EL (cell line): Measurements from ENCODE around the gene FSTL4.
"Not testable (repeated sequence)": the region's sequence is repeated elsewhere in the genome, so short reads cannot be mapped to it uniquely, and the experiment has no call there.

ENCODE experiments used
- DNase-seq: peaks from one replicate; pipeline ENCODE4 v3.0.0-alpha.2; 2016

The FSTL4 gene

DNA sequence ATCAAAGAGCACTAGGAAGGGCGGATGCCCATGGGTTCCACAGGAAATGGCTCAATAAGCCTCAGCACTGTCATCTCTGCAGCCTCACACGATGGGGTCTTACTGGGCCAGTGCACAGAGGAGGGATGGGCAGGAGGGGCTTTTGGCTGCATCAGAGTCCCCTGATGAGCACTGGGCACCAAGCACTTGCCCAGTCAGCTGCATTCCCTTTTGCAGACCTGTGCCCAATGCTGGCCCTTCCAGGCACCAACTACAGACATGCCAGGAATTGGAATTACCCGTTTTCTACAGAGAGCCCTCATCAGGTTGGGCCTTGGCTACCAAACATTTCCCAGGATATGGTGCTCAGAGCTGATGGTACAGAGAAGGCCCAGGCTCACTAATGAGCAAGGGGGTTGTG, 378.1 kb downstream of the FSTL4 start:
- no peak for DNase-seq

DNA sequence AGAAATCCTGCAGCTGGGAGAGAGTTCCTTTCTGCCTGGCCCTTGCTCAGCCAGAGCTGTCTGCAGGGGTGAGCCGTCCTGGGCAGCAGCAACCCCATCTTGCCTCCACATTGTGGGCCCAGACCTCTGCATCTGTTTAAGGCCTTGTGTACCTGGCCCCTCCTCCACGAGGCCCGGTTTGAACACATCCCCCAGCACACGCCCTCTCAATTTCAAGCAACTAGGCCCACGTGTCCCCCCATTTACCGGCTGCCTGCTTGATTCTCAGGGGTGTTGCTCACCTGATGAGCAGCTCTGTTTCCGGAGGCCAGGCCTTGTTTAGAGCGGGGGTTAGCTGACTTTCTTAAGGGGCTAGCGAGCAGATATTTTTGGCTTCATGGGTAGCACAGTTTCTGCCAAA, 378.7 kb downstream of the FSTL4 start:
- DNase-seq = no peak

DNA sequence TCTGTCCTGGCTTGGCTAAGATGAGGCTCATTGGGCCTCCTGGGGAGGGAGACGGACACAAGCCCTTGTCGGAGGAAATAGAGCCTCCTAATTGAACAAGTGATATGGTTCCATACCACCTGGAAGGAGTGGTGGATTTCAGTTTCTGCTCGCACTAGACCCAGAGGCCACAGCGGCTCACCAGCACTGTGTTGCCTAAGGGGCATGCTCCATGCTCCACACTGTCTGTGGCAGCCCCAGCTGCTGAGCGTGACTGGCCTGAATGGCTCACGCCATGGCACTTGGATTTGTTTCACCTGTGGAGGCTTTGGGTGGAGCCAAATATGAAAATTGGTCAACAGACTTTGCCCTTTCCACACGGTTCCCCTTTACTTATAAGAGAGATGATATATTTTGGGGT, 379.4 kb downstream of the FSTL4 start:
- no peak for DNase-seq

DNA sequence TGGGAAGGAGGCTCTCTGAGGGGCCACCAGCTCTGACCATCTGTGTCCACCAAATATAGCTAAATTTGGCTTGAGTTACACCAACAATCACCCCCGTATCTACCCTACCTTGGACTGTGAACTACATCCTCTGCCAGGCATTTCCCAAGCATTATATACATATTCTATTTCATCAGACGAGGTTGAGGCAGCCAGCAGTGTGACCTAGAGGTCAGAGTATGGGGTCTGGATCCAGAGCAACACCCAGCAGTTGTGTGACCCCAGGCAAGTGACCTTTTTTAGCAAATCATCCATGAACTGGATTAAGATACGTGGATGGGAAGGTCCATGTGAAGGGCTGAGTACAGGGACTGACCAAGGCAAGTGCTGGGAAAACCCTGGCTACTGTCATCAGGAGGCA, 379.9 kb downstream of the FSTL4 start:
- no peak for DNase-seq

DNA sequence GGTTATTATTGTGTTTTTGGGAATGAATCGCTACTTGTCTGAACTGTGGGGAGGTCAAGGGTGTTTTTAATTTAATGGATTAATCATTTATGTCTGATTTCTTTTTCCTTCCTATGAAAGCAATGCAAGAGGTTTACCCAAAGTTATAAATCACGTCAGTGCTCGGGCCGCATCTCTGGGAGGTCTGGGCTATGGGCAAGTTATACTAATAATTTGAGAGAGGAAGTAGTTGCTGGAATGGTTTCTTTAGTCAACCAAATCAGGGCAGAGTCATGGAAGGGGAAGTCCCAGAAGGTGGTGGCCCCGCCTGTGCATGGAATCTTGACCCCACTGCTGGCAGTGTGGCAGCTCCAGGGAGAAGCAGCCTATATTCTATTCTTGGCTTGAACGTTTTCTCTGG, 380.3 kb downstream of the FSTL4 start:
- no peak for DNase-seq

DNA sequence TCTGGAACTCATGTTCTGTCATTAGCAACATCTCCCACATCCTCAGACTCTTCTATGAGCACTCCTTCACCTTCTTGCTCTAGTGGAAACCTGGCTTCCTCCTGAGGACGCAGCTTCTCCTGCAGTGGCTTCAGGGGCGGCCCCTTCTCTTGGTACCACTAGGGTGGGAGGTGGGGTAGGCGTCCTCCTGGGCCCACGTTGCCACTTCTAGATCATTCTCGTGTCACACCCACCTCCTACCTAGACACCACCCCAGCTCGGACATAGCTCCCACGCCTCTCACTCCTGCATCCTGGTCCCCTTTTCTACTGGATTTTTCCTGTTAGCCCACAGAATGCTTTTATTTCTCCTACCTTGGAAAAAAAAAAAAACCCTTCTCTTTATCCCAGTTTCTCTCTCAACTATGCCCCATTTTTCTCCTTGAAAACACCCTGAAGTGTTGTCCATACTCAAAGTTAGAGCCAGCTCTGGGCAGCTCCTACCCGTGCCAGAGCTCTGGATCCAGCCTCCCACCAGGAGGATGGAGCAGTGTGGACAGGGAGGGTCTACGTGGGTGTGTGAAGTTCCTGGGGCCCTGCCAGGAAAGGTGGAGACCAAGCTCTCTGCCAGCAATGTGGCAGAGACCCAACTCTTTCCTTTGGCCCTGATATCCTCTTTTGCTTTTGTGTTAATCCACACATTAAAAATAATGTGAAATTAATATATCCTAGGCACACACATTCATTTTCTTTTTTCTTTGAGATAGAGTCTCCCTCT, 381.3 kb downstream of the FSTL4 start:
- no peak for DNase-seq

DNA sequence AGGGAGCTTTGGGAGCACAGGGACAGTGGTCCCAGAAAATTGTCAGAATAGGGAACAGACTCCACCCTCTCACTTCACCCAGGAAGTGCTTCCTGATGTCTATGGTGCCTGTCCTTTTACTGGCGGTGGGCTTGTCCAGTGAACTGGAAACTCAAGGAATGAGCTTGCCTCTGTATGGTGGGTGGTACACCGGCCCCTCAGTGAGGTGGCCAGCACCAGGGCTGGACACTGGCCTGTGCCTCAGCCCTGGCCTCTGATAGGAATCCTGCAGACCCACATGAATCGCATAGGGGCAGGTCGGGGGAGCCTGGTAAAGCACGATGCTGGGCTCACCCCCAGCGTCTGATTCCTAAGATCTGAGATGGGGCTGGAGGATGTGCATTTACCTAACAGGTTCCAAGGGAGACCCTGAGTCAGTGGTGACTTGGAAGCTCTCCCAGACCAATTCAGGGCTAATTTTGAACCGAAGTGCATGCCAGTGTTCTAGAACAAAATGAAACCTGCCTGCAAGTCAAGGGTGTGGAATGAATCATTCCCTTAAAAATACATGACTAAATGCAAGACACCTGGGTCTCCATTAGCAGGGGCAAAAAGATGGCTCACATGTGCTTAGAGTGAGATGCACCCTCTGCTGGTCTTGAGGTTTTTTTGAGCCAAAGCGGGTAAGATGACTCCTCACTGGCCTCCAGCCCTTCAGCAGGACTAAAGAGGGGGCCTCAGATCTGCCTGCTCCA, 382.2 kb downstream of the FSTL4 start:
- no peak for DNase-seq

DNA sequence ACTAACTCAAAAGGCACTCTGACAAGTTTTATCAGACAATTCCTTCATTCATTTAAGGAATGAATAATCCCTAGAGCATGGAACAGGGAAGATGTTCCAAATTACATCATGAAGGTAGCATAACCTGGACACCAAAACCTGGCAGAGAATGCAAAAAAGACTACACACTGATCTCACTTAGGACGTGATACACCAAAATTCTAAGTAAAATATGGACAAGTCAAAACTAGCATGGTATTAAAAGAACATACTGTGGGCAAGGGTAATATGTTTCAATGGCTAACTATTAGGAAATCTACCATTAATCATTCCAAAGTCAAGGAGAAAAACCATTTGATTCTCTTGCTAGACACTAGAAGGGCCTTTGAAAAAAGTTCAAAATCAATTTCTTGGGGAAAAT, 384.0 kb downstream of the FSTL4 start:
- DNase-seq = no peak

DNA sequence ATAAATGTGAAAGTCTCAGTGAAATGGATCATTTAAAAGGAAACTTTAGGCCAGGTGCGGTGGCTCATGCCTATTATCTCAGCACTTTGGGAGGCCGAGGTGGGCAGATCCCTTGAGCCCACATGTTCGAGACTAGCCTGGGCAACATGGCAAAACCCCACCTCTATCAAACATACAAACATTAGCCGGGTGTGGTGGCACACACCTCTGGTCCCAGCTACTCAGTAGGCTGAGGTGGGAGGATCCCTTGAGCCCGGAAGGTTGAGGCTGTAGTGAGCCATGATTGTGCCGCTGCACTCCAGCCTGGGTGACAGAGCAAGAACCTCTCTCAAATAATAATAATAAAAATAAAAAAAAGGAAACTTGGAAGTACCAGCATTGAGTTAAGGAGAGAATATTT, 384.4 kb downstream of the FSTL4 start:
- DNase-seq = no peak

DNA sequence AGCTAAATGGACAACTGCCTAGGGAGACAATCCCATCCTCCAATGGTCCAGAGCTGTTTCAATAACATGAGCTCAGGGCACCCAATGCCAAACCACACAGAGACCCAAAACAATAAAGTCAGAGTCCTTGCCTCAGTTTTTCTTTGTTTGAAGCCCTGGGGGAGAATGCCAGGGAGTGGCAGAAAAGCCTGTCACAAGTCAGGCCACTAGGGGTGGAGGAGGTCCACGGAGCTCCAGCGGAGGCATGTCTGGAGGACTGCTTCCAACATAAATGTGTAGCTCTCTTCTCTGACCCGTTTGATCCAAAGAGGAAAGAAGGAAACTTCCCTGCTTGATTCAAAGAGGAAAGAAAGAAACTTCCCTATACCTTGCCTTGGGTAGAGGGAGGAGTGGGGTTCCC, 385.3 kb downstream of the FSTL4 start:
- no peak for DNase-seq

DNA sequence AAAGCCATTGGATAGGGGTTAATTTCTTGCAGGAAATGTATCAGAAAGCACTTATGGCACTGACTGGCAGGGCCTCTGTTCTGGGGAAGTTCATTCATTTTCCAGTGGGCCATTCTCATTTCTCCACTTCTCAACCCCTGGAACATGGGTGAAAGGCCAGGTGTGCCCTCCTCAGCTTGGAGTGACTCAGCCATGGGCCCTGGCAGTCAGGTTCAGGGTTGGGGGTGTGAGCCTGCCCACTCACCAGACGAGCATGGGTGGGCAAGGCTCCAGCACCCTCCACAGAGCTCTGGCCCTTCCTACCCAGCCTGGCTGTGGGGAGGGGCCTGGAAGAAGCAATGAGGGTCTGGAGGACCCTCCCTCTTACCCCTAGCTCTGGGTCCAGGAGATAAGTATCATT, 386.2 kb downstream of the FSTL4 start:
- no peak for DNase-seq

DNA sequence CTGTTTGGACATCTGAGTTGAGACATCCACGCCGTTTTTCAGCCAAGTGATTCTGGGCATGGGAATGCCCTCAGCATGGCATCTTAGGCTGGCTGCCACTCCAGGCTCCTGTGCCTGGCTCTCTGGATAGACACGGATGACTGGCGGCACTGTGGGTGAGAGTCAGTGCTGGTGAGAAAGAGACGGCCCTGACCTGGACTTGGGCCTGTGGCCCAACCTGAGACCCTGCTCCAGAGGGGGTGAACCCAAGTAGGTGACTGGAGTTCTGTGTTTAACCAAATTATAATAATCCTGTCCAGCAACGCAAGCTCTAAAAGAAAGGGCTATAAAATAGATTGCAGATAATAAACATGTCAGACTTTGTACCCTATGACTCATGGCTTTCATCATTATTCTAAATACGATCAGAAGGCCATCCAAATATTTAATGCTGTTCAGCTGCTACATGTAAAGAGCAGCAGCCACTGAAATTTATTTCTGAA, 386.6 kb downstream of the FSTL4 start:
- no peak for DNase-seq

DNA sequence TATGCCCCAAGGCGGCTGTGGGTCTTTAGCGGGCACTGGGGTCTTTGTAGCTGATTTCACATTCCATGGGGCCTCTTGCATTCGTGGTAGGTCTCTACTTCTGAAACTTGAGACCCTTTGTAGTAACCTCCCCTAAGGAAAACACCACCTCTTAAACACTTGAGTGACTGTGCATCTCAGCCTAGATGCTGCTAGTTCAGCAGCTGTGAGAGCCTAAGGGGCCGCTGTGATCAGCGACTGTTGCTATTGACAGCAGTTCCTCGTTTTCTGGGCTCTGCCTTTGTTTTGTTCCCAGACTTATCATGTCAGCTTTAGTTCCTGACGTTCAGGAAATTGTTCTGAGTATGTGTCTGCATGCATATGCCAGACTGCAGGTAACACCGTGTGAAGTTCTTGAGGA, 389.4 kb downstream of the FSTL4 start:
- no peak for DNase-seq

DNA sequence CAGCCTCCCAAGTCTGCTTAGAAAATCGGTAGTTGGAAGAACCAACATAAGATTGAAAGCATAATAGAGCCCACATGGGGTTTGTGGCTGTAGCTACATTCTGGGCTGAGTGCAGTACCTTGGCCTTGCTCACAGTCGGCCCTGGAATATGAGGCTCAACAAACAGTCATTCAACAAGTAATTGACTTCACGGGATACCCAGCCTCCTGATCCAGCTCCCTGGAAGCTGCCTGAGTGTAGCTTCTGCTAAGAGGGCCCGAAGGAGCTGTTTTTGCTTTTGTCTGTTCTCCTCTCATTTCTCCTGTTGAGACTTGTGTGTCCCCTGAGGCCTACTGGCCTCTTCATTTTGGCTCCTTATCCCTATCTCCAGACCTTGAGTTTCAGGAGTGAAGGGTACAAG, 389.8 kb downstream of the FSTL4 start:
- no peak for DNase-seq

DNA sequence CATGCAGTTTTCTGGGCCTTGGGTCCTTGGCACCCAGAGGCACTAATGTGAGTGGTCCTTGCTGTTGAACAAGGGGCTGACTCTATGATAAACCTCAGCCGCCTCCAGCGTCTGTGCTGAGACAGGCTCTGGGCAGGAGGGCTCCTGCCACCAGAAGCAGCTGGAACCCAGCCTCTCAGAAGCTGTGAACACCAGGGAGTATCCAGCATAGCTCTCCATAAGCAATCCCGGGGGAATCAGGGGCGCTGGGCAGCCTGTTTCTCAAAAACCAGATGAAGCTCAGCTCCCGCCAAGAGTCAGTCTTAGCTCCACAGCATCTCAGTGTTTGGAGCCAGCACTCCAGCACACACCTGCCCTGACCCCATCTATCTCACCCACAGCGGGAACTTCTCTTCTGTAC, 390.3 kb downstream of the FSTL4 start:
- DNase-seq = no peak

DNA sequence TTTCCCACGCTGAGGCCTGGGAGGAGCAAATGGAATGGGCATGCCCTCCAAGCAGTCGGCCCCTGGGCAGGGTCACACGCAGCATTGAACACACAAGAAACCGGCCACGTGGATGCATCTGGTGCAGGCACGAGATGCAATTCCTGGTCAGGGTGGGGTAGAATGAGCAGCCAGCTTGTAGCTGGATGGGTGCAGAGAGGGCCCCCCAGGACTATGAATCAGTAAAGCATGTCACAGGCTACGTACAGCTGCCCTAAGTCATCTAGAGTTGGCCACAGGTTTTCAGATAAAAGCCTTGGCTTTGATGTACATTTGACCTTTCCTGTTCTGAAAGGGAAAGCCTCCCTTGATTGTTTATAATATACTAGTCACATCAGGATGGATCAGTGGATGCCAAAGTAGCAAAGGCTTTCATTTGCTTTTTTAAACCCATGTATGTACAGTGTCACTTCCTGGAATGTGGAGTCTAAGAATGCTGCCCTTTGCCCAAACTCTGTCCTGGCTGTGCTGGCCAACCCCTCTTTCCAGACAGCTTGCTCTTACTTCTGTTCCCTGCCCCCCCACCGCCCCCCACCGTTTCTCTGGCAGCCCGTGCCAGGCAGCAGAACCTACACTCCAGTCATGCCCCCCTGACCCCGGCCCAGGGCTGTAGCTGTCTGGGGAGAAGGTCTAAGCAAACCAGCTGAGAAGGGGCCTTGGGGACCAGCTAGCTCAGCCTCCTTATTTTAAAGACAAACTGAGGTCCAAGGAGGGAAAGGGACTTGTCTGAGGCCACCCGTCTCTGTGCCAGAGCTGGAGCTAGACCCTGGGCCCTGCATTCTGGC, 391.3 kb downstream of the FSTL4 start:
- peak; percentile 10 for DNase-seq

DNA sequence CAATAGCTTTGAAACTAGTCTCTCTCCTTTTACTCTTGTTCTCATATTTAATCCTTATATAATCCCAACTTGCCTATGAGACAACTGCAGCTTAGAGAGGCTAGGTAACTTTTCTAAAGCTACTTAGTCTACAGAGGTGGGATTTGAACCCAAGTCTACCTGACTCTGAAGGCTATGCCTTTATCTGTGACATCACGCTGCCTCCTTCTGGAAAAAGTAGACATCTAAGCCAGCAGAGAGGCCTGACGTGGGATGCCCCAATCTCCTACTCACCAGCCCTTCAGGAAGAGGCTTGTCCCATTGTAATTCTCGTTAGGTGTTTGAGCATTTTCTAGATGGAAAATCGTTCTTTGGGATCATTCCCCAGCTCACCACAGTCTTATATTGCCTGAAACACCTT, 393.0 kb downstream of the FSTL4 start:
- DNase-seq = no peak

DNA sequence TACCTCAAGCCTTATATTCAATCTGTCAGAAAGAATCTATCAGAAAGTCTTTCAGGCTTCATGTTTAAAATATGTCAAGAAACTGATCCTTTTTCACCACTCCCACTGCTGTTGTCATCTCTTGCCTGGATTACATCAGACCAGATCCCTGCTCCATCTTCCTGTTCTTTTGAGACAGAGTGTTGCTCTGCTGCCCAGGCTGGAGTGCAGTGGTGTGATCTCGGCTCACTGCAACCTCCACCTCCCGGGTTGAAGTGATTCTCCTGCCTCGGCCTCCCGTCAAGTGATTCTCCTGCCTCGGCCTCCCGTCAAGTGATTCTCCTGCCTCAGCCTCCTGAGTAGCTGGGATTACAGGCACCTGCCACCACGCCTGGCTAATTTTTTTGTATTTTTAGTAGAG, 396.2 kb downstream of the FSTL4 start:
- not testable (repeated sequence) for DNase-seq

DNA sequence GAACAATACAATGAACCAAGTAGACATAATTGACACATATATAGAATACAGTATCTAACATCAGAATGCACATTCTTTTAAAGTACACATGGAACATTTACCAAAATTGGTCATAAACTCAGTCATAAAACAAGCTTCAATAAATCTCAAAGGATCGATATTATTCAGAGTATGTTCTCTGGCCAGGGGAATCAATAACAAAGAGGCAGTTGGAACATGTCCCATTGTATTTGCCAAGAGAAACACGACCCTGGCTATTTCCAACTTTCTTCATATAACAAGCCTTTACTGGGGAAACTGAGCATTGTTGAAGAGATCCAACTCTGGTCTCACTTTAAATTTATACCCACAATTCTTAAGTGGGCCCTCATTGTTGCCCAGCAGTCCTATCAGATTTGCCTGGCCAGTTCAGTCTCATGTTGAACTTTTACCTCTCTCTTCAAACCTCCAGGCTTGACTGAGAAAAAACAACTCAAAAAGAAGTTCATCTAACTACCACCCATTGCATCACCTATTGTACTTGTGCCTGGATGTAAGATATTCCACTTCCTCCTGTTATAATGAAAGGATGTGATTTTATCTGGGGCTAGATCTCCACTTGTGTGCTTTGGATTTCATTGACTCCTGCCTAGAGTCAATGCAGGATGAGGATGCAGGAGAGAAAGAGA, 398.1 kb downstream of the FSTL4 start:
- DNase-seq = no peak

DNA sequence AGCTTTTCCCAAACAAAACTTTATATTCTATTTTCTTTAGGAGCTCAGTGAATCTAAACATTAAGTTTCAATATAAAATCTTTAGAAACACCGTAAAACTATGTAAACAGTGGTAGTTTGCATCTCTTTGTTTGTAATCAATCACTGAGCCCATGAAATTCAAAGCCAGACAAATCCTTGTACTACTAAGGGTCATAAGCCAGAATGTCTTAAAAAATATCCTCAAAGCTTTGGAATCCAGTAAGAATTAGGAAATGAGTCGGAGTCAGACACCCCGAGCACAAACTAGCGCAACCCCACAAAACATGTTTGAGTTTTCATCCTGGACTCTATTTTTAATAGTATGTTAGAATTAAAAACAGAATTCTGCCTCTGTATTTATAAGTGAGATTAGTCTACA, 406.7 kb downstream of the FSTL4 start:
- no peak for DNase-seq

DNA sequence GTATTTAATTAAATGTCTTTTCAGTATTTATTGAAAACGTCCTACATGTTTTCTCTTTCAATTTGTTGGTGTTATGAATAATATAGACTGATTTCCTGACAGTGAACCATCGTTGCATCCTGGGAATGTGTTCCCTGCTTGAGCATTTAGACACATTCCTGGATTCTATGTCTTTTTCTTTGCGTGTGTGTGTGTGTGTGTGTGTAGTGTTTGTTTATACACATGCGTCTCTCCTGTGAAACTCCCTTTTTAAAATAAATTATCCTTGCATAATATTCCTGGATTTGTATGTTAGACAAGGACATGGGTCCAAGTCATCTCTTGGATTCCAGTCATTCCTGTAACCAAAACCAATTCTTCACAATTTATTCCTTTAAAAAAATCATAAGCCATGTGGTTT, 407.1 kb downstream of the FSTL4 start:
- no peak for DNase-seq

DNA sequence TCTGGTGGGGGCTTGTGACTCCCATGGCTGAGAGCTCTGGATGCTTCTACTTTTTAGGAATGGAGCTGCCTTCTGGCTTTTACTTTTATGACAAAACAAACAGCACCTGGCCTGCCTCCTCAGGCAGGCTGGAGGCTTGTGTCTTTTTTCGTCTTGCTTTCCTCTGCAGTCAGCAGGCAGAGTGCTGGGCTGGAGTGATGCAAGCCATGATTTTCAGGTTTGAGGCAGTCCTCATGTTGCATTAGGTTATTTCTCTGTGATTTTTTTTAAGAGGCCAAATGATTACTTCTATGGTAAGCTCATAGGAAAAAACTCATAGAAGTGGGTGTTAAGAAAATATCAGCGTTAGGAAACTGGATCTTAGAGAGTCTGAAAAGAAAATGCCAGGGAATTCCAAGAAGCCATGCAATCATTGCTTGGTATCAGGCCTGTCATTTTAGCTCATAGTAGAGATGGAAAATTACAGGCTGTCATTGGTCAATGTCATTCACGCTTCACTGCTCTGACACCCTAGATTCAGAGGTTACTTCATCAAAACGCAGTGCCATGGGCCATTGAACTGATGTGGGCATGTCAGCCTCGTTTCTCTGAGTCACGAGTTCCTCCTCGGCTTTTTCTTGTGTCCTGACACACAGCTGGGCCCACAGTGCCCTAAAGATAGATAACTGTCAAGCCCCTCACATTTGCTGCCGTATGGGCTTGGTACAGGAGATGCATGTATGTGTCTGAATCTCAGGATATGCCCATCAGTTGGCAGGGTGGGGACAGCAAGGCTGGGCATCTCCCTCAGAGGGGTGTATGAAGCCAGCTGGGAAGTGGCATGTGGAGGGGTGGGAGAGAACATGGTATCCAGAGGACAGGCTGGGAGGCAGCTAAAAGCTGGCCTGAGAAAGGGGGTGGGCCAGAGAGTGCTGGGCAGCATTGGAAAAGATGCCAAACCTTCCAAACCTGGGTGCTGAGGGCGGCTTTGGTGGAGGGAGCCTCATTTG, 408.7 kb downstream of the FSTL4 start:
- no peak for DNase-seq
